K562 (cell line): ENCODE measurements around the gene UBXN11. TPM values are rescaled to one million over a fixed set of nuclear protein-coding genes. Genes with fewer than 3 reads are reported as not detected.

Experiments used
- COPS2 ChIP-seq: fragments of 450-650 bp; conservative IDR thresholded peaks from 2 replicates; pipeline ENCODE4 v1.6.1; 2016; ENCODE audit warnings: mild to moderate bottlenecking, moderate library complexity
- E2F8 ChIP-seq: fragments of 450-650 bp; IDR thresholded peaks from 2 replicates; pipeline ENCODE4 v1.7.1; 2018; ENCODE audit warnings: mild to moderate bottlenecking, low read depth; ENCODE audit not compliant: partially characterized antibody
- ELK1 ChIP-seq: sonication (generic); formaldehyde crosslinking; IDR thresholded peaks from 2 replicates; pipeline ENCODE4 v1.8.1; 2022; ENCODE audit warnings: missing genetic modification reagents
- ETV1 ChIP-seq: fragments of 450-650 bp; conservative IDR thresholded peaks from 2 replicates; pipeline ENCODE4 v1.6.1; 2016; ENCODE audit warnings: missing genetic modification characterization, control low read depth, low read depth, missing compliant biosample characterization
- KLF13 ChIP-seq: fragments of 450-650 bp; IDR thresholded peaks from 2 replicates; pipeline ENCODE4 v1.6.1; 2016; ENCODE audit warnings: missing genetic modification characterization, low read depth, mild to moderate bottlenecking, missing compliant biosample characterization, moderate library complexity, borderline replicate concordance
- NR2C1 ChIP-seq, 2 experiments: fragments of 450-650 bp; IDR thresholded peaks; 2 replicates each; pipeline ENCODE4 v1.6.1; 2017; ENCODE audit warnings: mild to moderate bottlenecking in 2 of 2, antibody characterized with exemption in 1 of 2, inconsistent platforms in 1 of 2, missing compliant biosample characterization in 1 of 2, missing genetic modification characterization in 1 of 2
- NR2C2 ChIP-seq, 2 experiments: fragments of 200-800 bp in 1 of 2; sonication (Bioruptor generic) in 1 of 2; sonication (generic) in 1 of 2; formaldehyde crosslinking in 1 of 2; IDR thresholded peaks; 2 replicates each; pipeline versions ENCODE4 v1.6.1 to v1.8.0; 2016 to 2022; ENCODE audit warnings: mild to moderate bottlenecking in 1 of 2, missing compliant biosample characterization in 1 of 2, missing genetic modification characterization in 1 of 2, missing genetic modification reagents in 1 of 2
- TEAD2 ChIP-seq: fragments of 450-650 bp; IDR thresholded peaks from 2 replicates; pipeline ENCODE4 v1.6.1; 2016; ENCODE audit warnings: missing genetic modification characterization, control low read depth, missing compliant biosample characterization
- U2AF2 ChIP-seq: fragments of 200-400 bp; formaldehyde crosslinking; optimal IDR thresholded peaks from 2 replicates; pipeline ENCODE3; 2017; ENCODE audit warnings: low read depth, mild to moderate bottlenecking, low read length
- ZBTB40 ChIP-seq, 2 experiments: fragments of 450-650 bp in 1 of 2; sonication (generic) in 1 of 2; formaldehyde crosslinking in 1 of 2; IDR thresholded peaks; 2 replicates each; pipeline versions ENCODE4 v1.7.1 to v1.9.0; 2016 to 2022; ENCODE audit warnings: inconsistent platforms in 1 of 2, mild to moderate bottlenecking in 1 of 2, missing genetic modification reagents in 1 of 2
- ZNF408 ChIP-seq: fragments of 250-450 bp; sonication (Bioruptor Pico); IDR thresholded peaks from 2 replicates; pipeline ENCODE4 v1.4.0; 2020; ENCODE audit warnings: low read depth, mild to moderate bottlenecking, moderate library complexity
- ZNF551 ChIP-seq: fragments of 250-450 bp; sonication (Bioruptor Pico); IDR thresholded peaks from 2 replicates; pipeline ENCODE4 v1.5.0; 2021; ENCODE audit warnings: mild to moderate bottlenecking, moderate library complexity
- polyA plus RNA-seq, 8 experiments: library from polyadenylated mRNA; depleted of rRNA in 4 of 8; stranded (reverse) in 5 of 8; unstranded in 3 of 8; fragments of >200 nt; fragmentation: Nextera tagmentation in 2 of 8; fragmentation: Illumina TruSeq in 1 of 8; extraction: Ambion mirVana in 2 of 8; extraction: Trizol in 1 of 8; gene quantifications; 2 replicates each; pipeline versions ENCODE4 v1.2.1 to v1.2.3, GENCODE V29; 2011 to 2014; ENCODE audit warnings: inconsistent platforms in 1 of 8, missing spikeins in 1 of 8
- total RNA-seq, 7 experiments: library from RNA; depleted of rRNA in 6 of 7; stranded (reverse); fragments of >200 nt in 6 of 7; fragmentation: Illumina TruSeq in 2 of 7; extraction: Trizol in 2 of 7; gene quantifications; 2 replicates each; pipeline versions ENCODE4 v1.2.1 to v1.2.3, GENCODE V29; 2011 to 2021; ENCODE audit warnings: low replicate concordance in 1 of 7

The UBXN11 gene
- total and polyA plus RNA-seq, 9 of the 15 experiments (the other 6 are each of a cell fraction or from before 2014, with no cell fraction given), result 0.48 to 34.3 (median 11.3) TPM

GRCh38 chr1:26350701-26351589, 44.5 kb upstream of the UBXN11 start (continued):
- TF ChIP-seq ZBTB40 (IDR thresholded peaks at IDR 0.05) (no peak), ZBTB40 (CRISPR knock-in tag; IDR thresholded peaks at IDR 0.05) (no peak), ETV1 (tag) (no peak), KLF13 (tag) (no peak), TEAD2 (no peak), COPS2 (no peak), E2F8 (no peak), U2AF2 (no peak), NR2C1 (IDR thresholded peaks at IDR 0.05) (no peak), NR2C1 (tag; IDR thresholded peaks at IDR 0.05) (0 out of 2 replicates have a peak, but pooled peaks have one; percentile 35), NR2C2 (CRISPR knock-in tag; IDR thresholded peaks at IDR 0.05) (no peak), NR2C2 (tag; IDR thresholded peaks at IDR 0.05) (peak; percentile 17), ELK1 (CRISPR knock-in tag) (no peak), ZNF408 (CRISPR knock-in tag) (no peak), ZNF551 (CRISPR knock-in tag) (no peak)
